NCI-H1694 treated with DMSO at 0.1 percent for 48 hours (cell line): ENCODE data around the gene EPHA1.

Source experiments
- DNase-seq: peaks from one replicate; lab custom pipeline; 2025; lab: John Stamatoyannopoulos, UW

The EPHA1 gene

GRCh38 chr7:143374561-143374960, 34.1 kb downstream of the EPHA1 start:
- no peak for DNase-seq

GRCh38 chr7:143373255-143373794, 35.3 kb downstream of the EPHA1 start:
- DNase-seq = no peak

- no peak for DNase-seq
These were observed 36.6 kb downstream of the EPHA1 start for GRCh38 chr7:143372070-143372469.

- no peak for DNase-seq
These were observed 38.7 kb downstream of the EPHA1 start for GRCh38 chr7:143369678-143370651.

- no peak for DNase-seq
These were observed 40.3 kb downstream of the EPHA1 start for GRCh38 chr7:143368387-143368786.

GRCh38 chr7:143367972-143368371, 40.7 kb downstream of the EPHA1 start:
- no peak for DNase-seq

GRCh38 chr7:143363016-143363937, 45.4 kb downstream of the EPHA1 start:
- no peak for DNase-seq

- no peak for DNase-seq
These were observed 46.3 kb downstream of the EPHA1 start, which contains the start of gene FAM131B for GRCh38 chr7:143362131-143363015. Gene FAM131B (minus strand): TSS chr7:143362713. CDS start chr7:143362603, 110 bp downstream.

GRCh38 chr7:143361552-143362130, 47.0 kb downstream of the EPHA1 start:
- no peak for DNase-seq

GRCh38 chr7:143360788-143361551, 47.7 kb downstream of the EPHA1 start:
- DNase-seq = no peak

GRCh38 chr7:143359771-143360353, 48.8 kb downstream of the EPHA1 start:
- DNase-seq = no peak

- no peak for DNase-seq
These were observed 50.0 kb downstream of the EPHA1 start for GRCh38 chr7:143358626-143359025.

- no peak for DNase-seq
These were observed 52.1 kb downstream of the EPHA1 start for GRCh38 chr7:143356414-143357050.

GRCh38 chr7:143355450-143356385, 52.9 kb downstream of the EPHA1 start:
- no peak for DNase-seq

- no peak for DNase-seq
These were observed 53.7 kb downstream of the EPHA1 start for GRCh38 chr7:143354965-143355364.

GRCh38 chr7:143354376-143354775, 54.3 kb downstream of the EPHA1 start:
- no peak for DNase-seq

GRCh38 chr7:143352531-143353002, 56.1 kb downstream of the EPHA1 start:
- DNase-seq = no peak

GRCh38 chr7:143351574-143351973, 57.1 kb downstream of the EPHA1 start:
- DNase-seq = no peak
